ENCODE results near the gene TNFSF9.

DNA sequence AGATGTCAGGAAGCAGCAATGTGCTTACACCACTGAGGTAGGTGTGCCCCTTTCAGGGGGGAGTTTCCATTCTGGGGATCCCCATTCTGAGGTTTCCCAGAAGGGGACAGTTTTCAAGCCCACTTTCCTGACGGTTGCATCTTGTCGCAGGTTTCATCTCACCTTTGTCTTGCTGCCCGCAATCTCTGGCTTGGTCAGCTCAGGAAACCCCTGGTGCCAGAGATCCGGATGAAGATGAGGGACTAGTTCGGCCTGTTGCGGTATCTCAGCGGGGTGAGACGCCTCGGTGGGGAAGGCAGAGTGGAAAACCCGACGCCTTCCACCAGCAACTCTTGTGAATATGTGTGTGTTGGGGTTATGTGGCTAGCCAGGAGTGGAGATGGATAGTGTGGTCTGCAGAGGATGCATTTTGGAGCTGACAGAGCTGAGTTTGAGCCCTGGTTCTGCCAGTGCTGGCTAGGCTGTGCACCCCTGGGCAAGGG, 13.1 kb downstream of the TNFSF9 start:
- TF ChIP-seq POLR2A (IDR thresholded peaks at IDR 0.05) (no peak), CTCF (IDR thresholded peaks at IDR 0.05) (no peak)

All from right lobe of liver (tissue), 4 donors.